GM21786 (cell line): ENCODE measurements around the gene OR4C15.
A peak's percentile ranks its signal among the peaks of the same experiment; 100 is the strongest.

Experiments
- ATAC-seq: cut with Tn5 transposase; IDR thresholded peaks from one replicate; pipeline ENCODE4 v1.9.1; 2021; ENCODE audit not compliant: unreplicated experiment

Gene OR4C15

GRCh38 chr11:55554169-55554568, at the start of gene OR4C15:
Gene OR4C15, plus strand, starts transcription at chr11:55554469. Its CDS starts 0 bp downstream, at chr11:55554469.
- ATAC-seq = no peak

- ATAC-seq = no peak
These were observed 17.6 kb downstream of the OR4C15 start, which contains the start of gene OR4C16 for GRCh38 chr11:55571828-55572227. Gene OR4C16, plus strand, starts transcription at chr11:55572128. Its CDS starts 0 bp downstream, at chr11:55572128.

- peak; percentile 92 for ATAC-seq
These were observed 18.3 kb downstream of the OR4C15 start for GRCh38 chr11:55572548-55572947.
